HPDE6-E6E7 (cell line): ENCODE data around the gene RPL28.

Source experiments
- DNase-seq: peaks from one replicate; pipeline ENCODE4 v3.0.0; 2011; ENCODE audit warnings: missing footprints; ENCODE audit errors: extremely low spot score

Gene RPL28

GRCh38 chr19:55423225-55424005 is 37.7 kb downstream of the RPL28 start:
- no peak for DNase-seq

GRCh38 chr19:55424518-55424917 is 38.8 kb downstream of the RPL28 start:
- no peak for DNase-seq

GRCh38 chr19:55426042-55426441 is 40.3 kb downstream of the RPL28 start:
- no peak for DNase-seq

- no peak for DNase-seq
Observed at GRCh38 chr19:55431183-55431582, 45.5 kb downstream of the RPL28 start.

DNA sequence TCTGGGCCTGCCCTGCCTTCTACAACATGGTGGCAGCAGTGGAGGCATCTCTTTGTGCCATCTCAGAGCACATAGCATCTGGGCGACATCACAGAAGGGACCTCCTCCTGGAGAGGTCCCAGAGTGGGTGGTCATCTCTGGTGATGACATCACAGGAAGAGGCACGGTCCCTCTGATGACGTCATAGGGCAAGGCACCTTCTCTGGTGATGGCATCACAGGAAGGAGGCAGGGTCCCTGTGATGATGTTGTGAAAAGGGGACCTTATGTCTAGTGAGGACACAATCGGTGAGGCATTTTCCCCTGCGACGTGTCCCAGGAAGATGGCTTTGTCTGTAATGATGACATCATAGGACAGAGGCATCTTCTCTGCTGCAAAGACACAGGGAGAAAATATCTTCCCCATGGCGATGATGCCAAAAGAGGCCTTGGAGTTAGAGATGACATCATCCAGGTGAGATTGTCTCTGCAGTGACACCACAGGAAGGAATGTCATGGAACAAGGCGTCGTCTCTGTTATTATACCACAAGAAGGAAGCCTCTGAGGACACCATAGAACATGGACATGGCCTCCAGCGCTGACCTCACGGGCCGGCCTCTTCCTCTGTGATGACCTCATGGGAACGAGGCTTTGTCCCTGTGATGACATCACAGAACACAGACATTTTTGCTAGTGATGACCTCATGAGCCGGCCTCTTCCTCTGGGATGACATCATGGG is 46.7 kb downstream of the RPL28 start:
- no peak for DNase-seq

- DNase-seq: no peak
Observed at GRCh38 chr19:55433292-55433691, 47.6 kb downstream of the RPL28 start.

DNA sequence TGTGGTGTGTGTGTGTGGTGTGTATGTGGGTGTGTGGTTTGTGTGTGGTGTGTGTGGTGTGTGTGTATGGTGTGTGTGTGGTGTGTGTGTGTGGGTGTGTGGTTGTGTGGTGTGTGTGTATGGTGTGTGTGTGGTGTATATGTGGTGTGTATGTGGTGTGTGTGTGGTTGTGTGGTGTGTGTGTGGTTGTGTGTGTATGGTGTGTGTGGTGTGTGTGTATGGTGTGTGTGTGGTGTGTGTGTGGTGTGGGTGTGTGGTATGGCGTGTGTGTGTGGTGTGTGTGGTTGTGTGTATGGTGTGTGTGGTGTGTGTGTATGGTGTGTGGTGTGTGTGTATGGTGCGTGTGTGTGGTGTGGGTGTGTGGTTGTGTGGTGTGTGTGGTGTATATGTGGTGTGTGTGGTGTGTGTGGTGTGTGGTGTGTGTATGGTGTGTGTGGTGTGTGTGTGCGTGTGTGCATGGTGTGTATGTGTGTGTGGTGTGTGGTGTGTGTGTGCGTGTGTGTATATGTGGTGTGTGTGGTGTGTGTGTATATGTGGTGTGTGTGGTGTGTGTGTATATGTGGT is 48.7 kb downstream of the RPL28 start:
- no peak for DNase-seq

- DNase-seq: no peak
Observed at GRCh38 chr19:55435020-55435419, 49.3 kb downstream of the RPL28 start.

DNA sequence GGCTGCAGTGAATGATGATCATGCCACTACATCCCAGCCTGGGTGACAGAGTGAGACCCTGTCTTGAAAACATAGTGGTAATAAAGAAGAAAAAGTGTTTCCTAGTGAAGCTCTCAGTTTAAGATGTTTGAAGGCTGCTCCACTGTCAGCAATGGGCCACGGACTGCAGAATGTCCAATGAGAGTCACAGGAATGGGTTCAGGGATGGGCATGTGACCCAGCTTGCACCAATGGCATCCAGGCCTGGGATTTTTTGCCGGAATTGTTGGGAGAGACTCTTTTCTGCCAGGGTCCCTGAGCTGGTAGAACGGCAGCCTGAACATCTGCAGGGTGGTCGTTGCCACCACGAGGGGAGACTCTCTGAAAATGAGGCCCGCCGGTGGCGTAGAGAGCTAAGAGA is 51.1 kb downstream of the RPL28 start:
- DNase-seq: no peak

GRCh38 chr19:55437410-55437809 is 51.7 kb downstream of the RPL28 start:
- peak; percentile 74 for DNase-seq

DNA sequence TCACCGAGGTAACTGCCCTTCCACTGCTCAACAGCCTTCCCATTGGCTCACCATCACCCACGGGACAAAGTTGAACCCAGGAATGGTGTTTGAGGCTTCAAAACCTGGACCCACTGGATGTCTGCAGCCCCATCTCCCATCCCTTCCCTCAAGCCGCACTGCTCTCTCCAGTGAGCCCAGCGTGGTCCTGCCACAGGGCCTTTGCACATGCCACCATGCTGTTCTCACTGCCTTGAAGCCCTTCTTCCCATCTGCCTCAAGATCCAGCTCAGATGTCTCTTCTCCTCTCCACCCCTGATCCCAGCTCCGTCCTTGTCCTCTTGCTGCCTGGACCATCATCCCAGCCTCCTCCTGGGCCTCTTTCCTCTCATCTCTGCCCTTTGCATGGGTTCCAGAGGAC is 53.3 kb downstream of the RPL28 start:
- no peak for DNase-seq

- DNase-seq: no peak
Observed at GRCh38 chr19:55440411-55441105, 54.8 kb downstream of the RPL28 start.

DNA sequence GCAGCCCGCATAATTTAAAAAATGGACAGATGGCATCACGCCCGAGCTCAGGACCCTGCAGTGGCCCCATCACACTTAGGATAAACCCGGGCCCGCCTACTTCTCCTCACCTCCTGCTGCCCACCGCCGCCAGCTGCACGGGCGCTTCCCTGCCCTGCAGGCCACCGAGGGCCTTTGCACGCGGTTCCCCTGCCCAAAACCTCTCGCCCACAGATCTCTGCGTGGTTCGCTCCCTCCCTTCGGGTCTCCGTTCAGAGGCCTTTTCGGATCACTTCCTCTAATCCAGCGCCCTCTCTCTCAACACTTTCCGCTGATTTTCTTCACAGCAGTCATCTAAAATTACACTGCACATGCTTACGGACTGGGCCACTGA is 55.6 kb downstream of the RPL28 start:
- no peak for DNase-seq

DNA sequence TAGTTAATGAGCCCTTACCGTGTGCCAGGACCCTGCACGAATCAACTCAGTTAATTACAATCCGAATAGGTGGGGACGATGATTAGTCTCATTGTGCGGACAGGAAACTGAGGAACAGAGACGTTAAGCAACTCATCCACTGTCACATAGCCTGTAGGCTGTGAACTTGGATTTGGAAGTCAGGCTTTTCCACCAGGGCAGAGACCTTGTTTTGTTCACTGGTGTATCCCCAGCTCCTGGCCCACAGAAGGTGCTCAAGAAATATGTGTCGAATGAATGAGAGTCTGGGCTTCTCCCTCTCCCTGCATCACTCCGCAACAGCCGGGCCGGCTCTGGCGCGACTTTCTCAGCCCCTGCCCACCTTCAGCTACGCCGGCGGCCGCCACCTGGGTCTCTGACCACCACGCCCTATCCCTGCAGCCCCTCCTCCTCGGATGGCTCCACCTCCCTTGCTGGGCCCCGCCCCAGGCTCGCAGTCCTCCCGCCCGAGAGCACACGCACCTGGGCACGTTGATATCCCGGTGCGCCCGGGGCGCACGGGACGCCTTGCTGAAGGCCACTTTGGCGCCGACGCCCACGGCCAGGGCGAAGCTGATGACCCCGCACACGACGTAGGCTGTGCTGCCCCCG is 56.1 kb downstream of the RPL28 start:
- DNase-seq: no peak

DNA sequence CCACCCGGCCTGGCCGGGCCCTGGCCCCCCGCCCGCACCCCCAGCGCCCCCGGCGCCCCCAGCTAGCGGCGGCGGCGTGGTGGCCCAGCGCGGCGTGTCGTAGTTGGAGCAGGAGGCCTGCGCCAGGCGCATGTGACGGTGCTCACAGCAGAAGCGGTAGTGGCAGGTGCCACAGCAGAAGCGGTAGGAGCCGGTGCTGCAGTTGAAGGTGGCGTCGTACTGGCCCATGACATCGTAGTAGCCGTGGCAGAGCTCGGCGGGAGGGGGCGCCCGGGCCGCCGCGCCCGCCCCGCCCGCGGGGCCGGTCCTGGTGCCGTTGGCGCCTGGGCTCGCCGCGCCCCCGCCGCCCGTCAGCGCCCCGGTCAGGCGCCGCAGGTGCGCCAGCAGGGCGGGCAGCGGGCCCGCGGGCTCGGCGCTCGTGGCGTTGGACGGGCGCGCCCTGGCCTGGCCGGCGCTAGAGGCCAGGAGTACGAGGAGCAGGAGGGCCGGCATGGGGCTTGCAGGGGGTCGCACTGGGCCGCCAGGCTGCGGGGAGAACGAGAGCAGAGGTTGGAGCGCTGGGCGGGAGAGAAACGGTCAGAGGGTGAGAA is 56.7 kb downstream of the RPL28 start:
- DNase-seq: no peak

- no peak for DNase-seq
Observed at GRCh38 chr19:55443045-55443823, 57.5 kb downstream of the RPL28 start, which contains the start of gene SHISA7. Gene SHISA7 (minus strand): TSS chr19:55443300. CDS start chr19:55442863, 437 bp downstream.

GRCh38 chr19:55443824-55444480 is 58.2 kb downstream of the RPL28 start:
- DNase-seq: no peak

DNA sequence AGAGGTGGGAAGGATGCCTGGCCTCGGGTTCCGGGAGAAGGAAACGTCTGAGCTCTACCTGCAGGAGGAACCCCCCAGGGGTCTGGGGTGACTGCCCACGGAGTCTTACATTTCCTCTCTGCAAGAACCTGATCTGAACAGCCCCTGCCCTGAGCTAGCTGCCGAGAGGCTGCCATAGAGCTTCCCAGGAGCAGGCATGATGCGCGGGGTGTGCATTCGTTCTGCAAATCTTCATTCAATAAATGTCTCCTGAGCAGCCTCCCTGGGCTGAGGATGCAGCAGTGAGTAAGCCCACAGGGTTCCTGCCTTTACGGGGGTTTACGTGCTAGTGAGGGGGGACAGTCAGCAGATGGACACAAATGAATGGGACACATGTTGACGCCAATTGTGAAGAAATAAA is 58.9 kb downstream of the RPL28 start:
- no peak for DNase-seq

- DNase-seq: peak; percentile 83
Observed at GRCh38 chr19:55446060-55446459, 60.3 kb downstream of the RPL28 start.
